HG03457 (cell line): ENCODE data around the gene OTOG.

Experiments used
- ATAC-seq: cut with Tn5 transposase; IDR thresholded peaks from one replicate; pipeline ENCODE4 v1.9.1; 2021; ENCODE audit warnings: moderate number of reproducible peaks; ENCODE audit not compliant: unreplicated experiment

OTOG gene

GRCh38 chr11:17535488-17535887 lies 11.6 kb upstream of the OTOG start:
- no peak for ATAC-seq

- no peak for ATAC-seq
Observed at GRCh38 chr11:17537261-17537660, 9.8 kb upstream of the OTOG start.

- no peak for ATAC-seq
Observed at GRCh38 chr11:17538054-17538453, 9.0 kb upstream of the OTOG start.

GRCh38 chr11:17538731-17539130 lies 8.3 kb upstream of the OTOG start:
- ATAC-seq = no peak

GRCh38 chr11:17540807-17541206 lies 6.3 kb upstream of the OTOG start:
- no peak for ATAC-seq

- ATAC-seq = no peak
Observed at GRCh38 chr11:17541330-17541885, 5.7 kb upstream of the OTOG start.

GRCh38 chr11:17542249-17542648 lies 4.8 kb upstream of the OTOG start:
- ATAC-seq = no peak

GRCh38 chr11:17543041-17543440 lies 4.0 kb upstream of the OTOG start:
- no peak for ATAC-seq

GRCh38 chr11:17543574-17544180 lies 3.4 kb upstream of the OTOG start:
- ATAC-seq = no peak

GRCh38 chr11:17544181-17544622 lies 2.9 kb upstream of the OTOG start, which contains the start of gene USH1C:
USH1C (minus strand) TSS chr11:17544416; CDS start chr11:17544307, 109 bp downstream.
- no peak for ATAC-seq

- ATAC-seq = no peak
Observed at GRCh38 chr11:17546240-17546639, 819 bp upstream of the OTOG start.

GRCh38 chr11:17547932-17548331 lies 873 bp downstream of the OTOG start:
- ATAC-seq = no peak

GRCh38 chr11:17548444-17548843 lies 1.4 kb downstream of the OTOG start:
- ATAC-seq = no peak

GRCh38 chr11:17550450-17551346 lies 3.6 kb downstream of the OTOG start:
- no peak for ATAC-seq

GRCh38 chr11:17551347-17552040 lies 4.4 kb downstream of the OTOG start:
- ATAC-seq = no peak

- ATAC-seq = no peak
Observed at GRCh38 chr11:17552041-17552355, 4.9 kb downstream of the OTOG start.

- no peak for ATAC-seq
Observed at GRCh38 chr11:17552392-17553248, 5.6 kb downstream of the OTOG start.

- no peak for ATAC-seq
Observed at GRCh38 chr11:17553249-17553546, 6.1 kb downstream of the OTOG start.

GRCh38 chr11:17554487-17554886 lies 7.4 kb downstream of the OTOG start:
- no peak for ATAC-seq

GRCh38 chr11:17556999-17557398 lies 9.9 kb downstream of the OTOG start:
- no peak for ATAC-seq
